ENCODE results near the gene UBASH3A.
"Not testable (repeated sequence)": the region's sequence is repeated elsewhere in the genome, so short reads cannot be mapped to it uniquely, and the experiment has no call there.

UBASH3A gene

DNA sequence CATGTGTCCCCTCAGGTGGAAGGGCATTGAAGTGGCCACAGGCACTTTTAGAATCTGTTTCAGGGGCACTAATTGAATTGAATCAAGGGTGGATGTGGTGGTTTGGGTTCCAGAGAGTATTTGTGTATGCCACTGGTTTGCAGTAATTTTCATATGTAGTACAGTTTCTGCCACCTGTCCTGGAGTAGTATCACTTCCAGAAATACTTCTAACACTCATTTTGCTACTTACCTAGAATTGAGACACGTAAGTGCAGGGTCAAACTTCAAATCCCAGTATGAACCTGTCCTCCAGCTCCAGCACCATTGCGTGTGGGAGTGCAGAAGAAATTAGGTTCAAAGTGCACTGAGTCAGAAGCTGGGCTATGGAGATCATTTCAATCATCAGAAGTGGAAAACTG, 65.6 kb downstream of the UBASH3A start:
- peaks cover 3% of the 10 kb centered on the region for H3K4me1 ChIP-seq (ENCODE audit: insufficient read depth, low read length)
- no peaks in the 10 kb centered on the region for H3K36me3 ChIP-seq (ENCODE audit: insufficient read depth, low read length)
- H3K9me3 ChIP-seq (ENCODE audit: low read length): no peaks in the 10 kb centered on the region
- no peak overlapping the region for H3K9ac ChIP-seq (ENCODE audit: low read length)
- no peaks in the 10 kb centered on the region for H3K27me3 ChIP-seq (ENCODE audit: control insufficient read depth in 1 of 2, insufficient read depth in 2 of 2, low read length in 2 of 2)
- no peak overlapping the region for H3K27ac ChIP-seq (ENCODE audit: low read depth, low read length)
- no peak overlapping the region for H3K4me3 ChIP-seq (ENCODE audit: low read depth in 1 of 2, low read length in 2 of 2)

- not testable (repeated sequence) for H3K36me3 ChIP-seq (ENCODE audit: insufficient read depth, low read length); H3K27ac ChIP-seq (ENCODE audit: low read depth, low read length); H3K9ac ChIP-seq (ENCODE audit: low read length); H3K4me3 ChIP-seq (ENCODE audit: low read depth in 1 of 2, low read length in 2 of 2); H3K9me3 ChIP-seq (ENCODE audit: low read length); H3K4me1 ChIP-seq (ENCODE audit: insufficient read depth, low read length); H3K27me3 ChIP-seq (ENCODE audit: control insufficient read depth in 1 of 2, insufficient read depth in 2 of 2, low read length in 2 of 2)
These were observed 66.0 kb downstream of the UBASH3A start for GRCh38 chr21:42469726-42470125.

DNA sequence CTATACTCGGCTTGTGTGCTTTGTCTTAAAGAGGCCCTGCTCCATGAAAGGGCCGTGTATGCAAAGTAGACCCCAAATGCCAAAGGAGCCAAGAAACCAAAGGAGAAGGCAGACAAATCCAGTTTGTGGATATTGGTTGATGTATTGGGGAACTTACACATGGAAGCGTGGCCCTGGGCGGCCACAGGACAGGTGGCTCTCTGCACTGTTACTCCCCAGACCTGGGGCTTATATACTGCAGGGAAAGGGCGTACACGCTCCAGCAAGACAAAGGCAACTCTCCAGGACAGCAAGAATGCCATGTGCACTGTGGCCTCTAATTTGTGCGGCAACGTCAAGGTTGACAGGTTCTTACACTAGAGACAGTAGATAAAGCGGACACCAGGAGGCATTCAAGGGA, 67.5 kb downstream of the UBASH3A start:
- H3K4me1 ChIP-seq (ENCODE audit: insufficient read depth, low read length): no peaks in the 10 kb centered on the region
- H3K4me3 ChIP-seq (ENCODE audit: low read depth in 1 of 2, low read length in 2 of 2): no peak overlapping the region
- H3K27me3 ChIP-seq (ENCODE audit: control insufficient read depth in 1 of 2, insufficient read depth in 2 of 2, low read length in 2 of 2): no peaks in the 10 kb centered on the region

GRCh38 chr21:42471716-42472330, 68.1 kb downstream of the UBASH3A start:
- H3K27ac ChIP-seq (ENCODE audit: low read depth, low read length): no peak overlapping the region
- H3K27me3 ChIP-seq (ENCODE audit: control insufficient read depth in 1 of 2, insufficient read depth in 2 of 2, low read length in 2 of 2): no peaks in the 10 kb centered on the region
- H3K9me3 ChIP-seq (ENCODE audit: low read length): no peaks in the 10 kb centered on the region
- no peaks in the 10 kb centered on the region for H3K4me1 ChIP-seq (ENCODE audit: insufficient read depth, low read length)
- no peak overlapping the region for H3K4me3 ChIP-seq (ENCODE audit: low read depth in 1 of 2, low read length in 2 of 2)
- H3K9ac ChIP-seq (ENCODE audit: low read length): no peak overlapping the region
- H3K36me3 ChIP-seq (ENCODE audit: insufficient read depth, low read length): no peaks in the 10 kb centered on the region

More for the DNA sequence above, 67.5 kb downstream of the UBASH3A start:
- Histone ChIP-seq H3K36me3 (ENCODE audit: insufficient read depth, low read length) (no peaks in the 10 kb centered on the region), H3K27ac (ENCODE audit: low read depth, low read length) (no peak overlapping the region), H3K9ac (ENCODE audit: low read length) (no peak overlapping the region), H3K9me3 (ENCODE audit: low read length) (no peaks in the 10 kb centered on the region)

DNA sequence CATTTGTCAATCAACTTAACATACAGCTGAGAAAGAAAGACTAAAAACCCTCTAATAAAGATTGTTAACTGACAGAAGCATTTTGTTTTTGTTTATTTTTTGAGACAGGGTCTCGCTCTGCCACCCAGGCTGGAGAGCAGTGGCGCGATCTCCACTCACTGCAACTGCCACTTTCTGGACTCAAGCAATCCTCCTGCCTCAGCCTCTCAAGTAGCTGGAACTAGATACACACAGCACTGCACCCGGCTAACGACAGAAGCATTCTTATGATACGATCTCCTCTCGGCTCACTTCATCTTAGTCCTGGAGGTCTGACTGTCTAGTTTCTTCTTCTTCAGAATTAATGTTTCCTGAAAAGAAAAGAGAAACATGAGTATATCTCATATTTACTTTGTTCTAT, 68.8 kb downstream of the UBASH3A start:
- Histone ChIP-seq H3K9me3 (ENCODE audit: low read length) (no peaks in the 10 kb centered on the region), H3K4me3 (ENCODE audit: low read depth in 1 of 2, low read length in 2 of 2) (no peak overlapping the region), H3K36me3 (ENCODE audit: insufficient read depth, low read length) (no peaks in the 10 kb centered on the region), H3K9ac (ENCODE audit: low read length) (no peak overlapping the region), H3K27ac (ENCODE audit: low read depth, low read length) (no peak overlapping the region), H3K27me3 (ENCODE audit: control insufficient read depth in 1 of 2, insufficient read depth in 2 of 2, low read length in 2 of 2) (no peaks in the 10 kb centered on the region), H3K4me1 (ENCODE audit: insufficient read depth, low read length) (no peaks in the 10 kb centered on the region)

- Histone ChIP-seq H3K9me3 (ENCODE audit: low read length) (no peaks in the 10 kb centered on the region), H3K9ac (ENCODE audit: low read length) (no peak overlapping the region), H3K36me3 (ENCODE audit: insufficient read depth, low read length) (no peaks in the 10 kb centered on the region), H3K27me3 (ENCODE audit: control insufficient read depth in 1 of 2, insufficient read depth in 2 of 2, low read length in 2 of 2) (no peaks in the 10 kb centered on the region), H3K4me3 (ENCODE audit: low read depth in 1 of 2, low read length in 2 of 2) (no peak overlapping the region), H3K4me1 (ENCODE audit: insufficient read depth, low read length) (no peaks in the 10 kb centered on the region), H3K27ac (ENCODE audit: low read depth, low read length) (no peak overlapping the region)
These were observed 69.9 kb downstream of the UBASH3A start for GRCh38 chr21:42473498-42474042.

- Histone ChIP-seq H3K4me1 (ENCODE audit: insufficient read depth, low read length) (no peaks in the 10 kb centered on the region), H3K9me3 (ENCODE audit: low read length) (no peaks in the 10 kb centered on the region), H3K36me3 (ENCODE audit: insufficient read depth, low read length) (no peaks in the 10 kb centered on the region), H3K27ac (ENCODE audit: low read depth, low read length) (no peak overlapping the region), H3K27me3 (ENCODE audit: control insufficient read depth in 1 of 2, insufficient read depth in 2 of 2, low read length in 2 of 2) (no peaks in the 10 kb centered on the region), H3K9ac (ENCODE audit: low read length) (no peak overlapping the region), H3K4me3 (ENCODE audit: low read depth in 1 of 2, low read length in 2 of 2) (no peak overlapping the region)
These were observed 70.5 kb downstream of the UBASH3A start for GRCh38 chr21:42474043-42474831.

DNA sequence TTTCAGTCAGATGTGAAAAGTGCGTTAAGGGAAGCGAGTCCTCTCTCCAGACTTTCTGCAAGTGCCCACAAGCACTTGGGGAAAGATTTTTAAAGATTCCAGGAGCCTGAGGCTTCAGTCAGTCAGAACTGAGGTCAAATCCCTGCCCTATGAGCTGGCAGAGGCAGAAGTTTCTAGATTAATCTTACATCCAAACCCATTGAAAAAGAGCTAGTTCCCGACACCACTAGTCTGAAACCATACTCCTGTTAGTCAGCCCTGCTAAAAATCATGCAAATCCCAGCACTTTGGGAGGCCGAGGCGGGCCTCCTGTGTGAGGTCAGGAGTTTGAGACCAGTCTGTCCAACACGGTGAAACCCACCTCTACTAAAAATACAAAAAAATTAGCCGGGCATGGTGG, 71.3 kb downstream of the UBASH3A start:
- Histone ChIP-seq H3K9ac (ENCODE audit: low read length) (no peak overlapping the region), H3K36me3 (ENCODE audit: insufficient read depth, low read length) (no peaks in the 10 kb centered on the region), H3K4me1 (ENCODE audit: insufficient read depth, low read length) (no peaks in the 10 kb centered on the region), H3K9me3 (ENCODE audit: low read length) (no peaks in the 10 kb centered on the region), H3K4me3 (ENCODE audit: low read depth in 1 of 2, low read length in 2 of 2) (no peak overlapping the region), H3K27me3 (ENCODE audit: control insufficient read depth in 1 of 2, insufficient read depth in 2 of 2, low read length in 2 of 2) (no peaks in the 10 kb centered on the region), H3K27ac (ENCODE audit: low read depth, low read length) (no peak overlapping the region)

DNA sequence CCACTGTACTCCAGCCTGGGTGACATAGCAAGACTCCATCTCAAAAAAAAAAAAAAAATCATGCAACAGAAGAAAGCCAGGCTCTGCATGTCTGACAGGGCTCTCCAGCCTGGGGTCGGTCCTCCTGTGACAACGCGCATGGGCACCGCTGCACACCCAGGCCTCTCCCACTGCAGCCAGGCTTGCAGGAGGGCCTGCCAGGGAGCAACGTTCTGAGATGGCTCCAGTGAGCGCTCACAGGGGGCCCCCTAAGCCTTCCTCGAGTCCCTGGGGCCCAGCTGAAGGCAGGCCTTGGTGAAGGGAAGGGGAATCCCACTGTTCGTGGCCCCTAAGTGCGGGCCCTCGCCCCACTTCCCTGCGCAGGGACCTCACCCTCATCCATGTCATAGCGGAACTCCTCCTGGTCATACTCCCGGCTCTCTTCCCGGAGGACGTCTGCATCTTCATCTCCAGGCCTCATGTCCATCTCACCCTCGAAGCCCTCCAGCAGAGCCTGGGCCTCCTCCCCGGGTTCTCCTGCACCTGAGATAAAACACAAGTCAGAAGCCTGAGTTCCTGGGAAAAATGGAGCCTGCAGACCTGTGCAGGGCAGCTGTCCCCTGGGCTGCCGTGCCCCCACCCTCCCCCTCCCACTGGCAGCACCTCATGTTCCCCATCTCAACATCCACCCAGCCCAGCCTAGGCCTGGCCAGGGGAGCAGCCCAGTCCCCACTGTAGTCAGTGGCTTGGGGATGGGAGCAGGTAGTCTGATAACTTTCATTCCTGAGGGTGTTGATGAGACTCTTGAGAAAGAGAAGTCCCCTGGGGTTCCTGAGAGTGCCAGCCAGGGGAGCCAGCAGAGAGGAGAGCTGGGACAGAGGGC, 72.1 kb downstream of the UBASH3A start:
- no peak overlapping the region for H3K9ac ChIP-seq (ENCODE audit: low read length)
- no peaks in the 10 kb centered on the region for H3K36me3 ChIP-seq (ENCODE audit: insufficient read depth, low read length)
- no peak overlapping the region for H3K27ac ChIP-seq (ENCODE audit: low read depth, low read length)
- H3K9me3 ChIP-seq (ENCODE audit: low read length): no peaks in the 10 kb centered on the region
- H3K4me3 ChIP-seq (ENCODE audit: low read depth in 1 of 2, low read length in 2 of 2): no peak overlapping the region
- no peaks in the 10 kb centered on the region for H3K4me1 ChIP-seq (ENCODE audit: insufficient read depth, low read length)
- no peaks in the 10 kb centered on the region for H3K27me3 ChIP-seq (ENCODE audit: control insufficient read depth in 1 of 2, insufficient read depth in 2 of 2, low read length in 2 of 2)

DNA sequence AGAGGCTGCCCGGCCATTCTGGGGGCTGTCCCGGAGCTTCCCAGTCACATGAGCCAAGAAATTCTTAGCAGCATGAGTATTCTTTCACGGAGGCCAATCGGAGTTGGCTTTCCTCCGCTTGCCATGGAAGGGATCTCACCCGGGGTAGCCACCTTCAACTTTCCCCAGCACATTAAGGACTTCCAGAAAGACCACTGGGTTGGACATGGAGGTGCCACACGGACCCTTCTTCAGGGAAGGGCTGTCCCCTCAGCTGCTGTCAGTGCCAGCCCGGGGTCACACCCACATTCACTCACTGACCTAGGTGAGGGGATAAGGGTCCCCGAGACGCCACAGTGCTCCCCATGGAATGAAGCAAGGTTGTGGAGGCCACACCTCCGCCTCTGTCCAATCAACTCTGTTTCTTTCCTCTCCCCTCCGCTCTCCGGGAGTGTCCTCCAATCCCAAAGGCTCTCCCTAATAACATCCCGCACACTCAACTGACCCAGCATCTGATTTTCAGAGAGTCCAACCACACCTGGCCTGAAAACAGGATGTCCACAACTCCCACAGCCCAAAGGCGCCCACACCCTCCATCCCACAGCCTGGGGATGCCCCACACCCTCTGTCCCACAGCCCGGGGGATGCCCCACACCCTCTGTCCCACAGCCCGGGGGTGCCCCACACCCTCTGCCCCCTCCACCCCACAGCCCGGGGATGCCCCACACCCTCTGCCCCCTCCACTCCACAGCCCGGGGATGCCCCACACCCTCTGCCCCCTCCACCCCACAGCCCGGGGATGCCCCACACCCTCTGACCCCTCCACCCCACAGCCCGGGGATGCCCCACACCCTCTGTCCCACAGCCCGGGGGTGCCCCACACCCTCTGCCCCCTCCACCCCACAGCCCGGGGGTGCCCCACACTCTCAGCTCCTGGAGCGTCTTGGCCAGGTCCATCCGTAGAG, 73.0 kb downstream of the UBASH3A start:
- H3K9me3 ChIP-seq (ENCODE audit: low read length): no peaks in the 10 kb centered on the region
- H3K4me1 ChIP-seq (ENCODE audit: insufficient read depth, low read length): no peaks in the 10 kb centered on the region
- no peak overlapping the region for H3K9ac ChIP-seq (ENCODE audit: low read length)
- H3K27me3 ChIP-seq (ENCODE audit: control insufficient read depth in 1 of 2, insufficient read depth in 2 of 2, low read length in 2 of 2): no peaks in the 10 kb centered on the region
- H3K36me3 ChIP-seq (ENCODE audit: insufficient read depth, low read length): no peaks in the 10 kb centered on the region
- no peak overlapping the region for H3K27ac ChIP-seq (ENCODE audit: low read depth, low read length)
- H3K4me3 ChIP-seq (ENCODE audit: low read depth in 1 of 2, low read length in 2 of 2): no peak overlapping the region

Measured in muscle layer of colon (tissue), 2 donors.